Measurements from ENCODE around the gene IQCE. TPM values are rescaled to one million over a fixed set of nuclear protein-coding genes. Genes with fewer than 3 reads are reported as not detected.
A peak's percentile ranks its signal among the peaks of the same experiment; 100 is the strongest.
"Not testable (repeated sequence)": the region's sequence is repeated elsewhere in the genome, so short reads cannot be mapped to it uniquely, and the experiment has no call there.

IQCE gene
- total RNA-seq, 1 experiment from 2014 or later: 7.6 TPM

DNA sequence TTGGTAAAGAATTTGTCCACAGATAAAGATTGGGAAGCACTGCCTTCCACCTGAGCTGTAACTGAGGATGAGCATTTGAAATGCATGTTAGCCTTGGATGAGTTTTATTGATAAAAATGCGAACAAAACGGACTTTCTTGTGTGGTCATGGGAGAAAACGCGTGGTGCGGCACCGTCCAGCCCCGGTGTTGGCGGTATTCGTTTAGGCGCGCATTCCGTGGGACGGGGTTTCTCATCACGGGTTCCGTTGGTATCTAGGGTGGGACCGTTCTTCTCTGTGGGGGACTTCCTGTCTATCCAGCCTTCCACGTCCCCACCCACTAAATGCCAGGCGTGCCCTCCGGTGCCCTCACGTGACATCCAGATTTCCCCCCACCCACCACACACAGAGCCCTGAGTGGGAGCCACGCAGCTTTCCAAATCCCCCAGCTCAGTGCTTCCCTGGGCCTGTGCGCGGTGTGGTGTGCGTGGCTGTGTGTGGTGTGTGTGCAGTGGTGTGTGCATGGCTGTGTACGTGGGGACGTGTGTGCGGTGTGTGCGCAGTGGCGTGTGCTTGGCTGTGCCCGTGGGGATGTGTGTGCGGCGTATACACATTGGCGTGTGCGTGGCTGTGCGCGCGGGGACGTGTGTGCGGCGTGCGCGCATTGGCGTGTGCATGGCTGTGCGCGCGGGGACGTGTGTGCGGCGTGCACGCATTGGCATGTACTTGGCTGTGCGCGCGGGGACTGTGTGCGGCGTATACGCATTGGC lies 18.1 kb downstream of the IQCE start:
- DNase-seq (ENCODE audit: low read depth): no peak

DNA sequence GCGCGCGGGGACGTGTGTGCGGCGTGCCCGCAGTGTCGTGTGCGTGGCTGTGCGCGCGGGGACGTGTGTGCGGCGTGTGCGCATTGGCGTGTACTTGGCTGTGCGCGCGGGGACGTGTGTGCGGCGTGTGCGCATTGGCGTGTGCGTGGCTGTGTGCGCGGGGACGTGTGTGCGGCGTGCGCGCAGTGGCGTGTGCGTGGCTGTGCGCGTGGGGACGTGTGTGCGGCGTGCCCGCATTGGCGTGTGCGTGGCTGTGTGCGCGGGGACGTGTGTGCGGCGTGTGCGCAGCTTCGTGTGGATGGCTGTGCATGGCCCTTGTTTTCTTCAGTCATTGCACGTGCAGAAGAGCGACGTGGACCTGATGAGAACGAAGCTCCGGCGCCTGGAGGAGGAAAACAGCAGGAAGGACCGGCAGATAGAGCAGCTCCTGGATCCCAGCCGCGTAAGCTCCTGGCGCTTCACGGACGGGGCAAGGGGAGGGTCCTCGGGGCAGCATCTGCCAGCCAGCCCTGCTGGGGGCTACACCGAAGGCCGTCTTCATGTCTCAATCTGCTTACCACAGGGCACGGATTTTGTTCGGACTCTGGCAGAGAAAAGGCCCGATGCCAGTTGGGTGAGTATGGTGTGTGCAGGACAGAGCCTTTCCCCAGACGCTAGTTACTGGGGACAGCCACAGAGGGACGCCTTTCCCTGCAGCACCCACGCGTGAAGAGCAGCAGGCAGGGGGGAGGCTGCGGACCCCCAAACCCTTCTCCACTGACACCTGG lies 19.3 kb downstream of the IQCE start:
- no peak for DNase-seq (ENCODE audit: low read depth)

DNA sequence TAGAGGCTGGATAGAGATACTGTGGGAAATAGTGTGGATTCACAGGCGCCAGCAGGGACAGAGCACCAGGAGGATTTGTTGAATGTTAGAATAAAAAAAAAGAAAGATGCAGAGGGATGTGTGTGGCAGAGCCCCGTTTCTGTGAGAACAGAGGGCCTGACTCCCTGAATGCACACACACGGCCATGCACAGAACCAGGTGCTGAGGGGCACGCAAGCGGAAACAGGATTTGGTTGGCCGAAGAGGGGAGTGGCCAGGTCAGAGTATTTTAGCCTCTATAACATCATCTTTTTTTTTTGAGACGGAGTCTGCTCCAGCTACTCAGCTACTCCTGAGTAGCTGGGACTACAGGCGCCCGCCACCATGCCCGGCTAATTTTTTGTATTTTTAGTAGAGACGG lies 21.9 kb downstream of the IQCE start:
- no peak for DNase-seq (ENCODE audit: low read depth)

DNA sequence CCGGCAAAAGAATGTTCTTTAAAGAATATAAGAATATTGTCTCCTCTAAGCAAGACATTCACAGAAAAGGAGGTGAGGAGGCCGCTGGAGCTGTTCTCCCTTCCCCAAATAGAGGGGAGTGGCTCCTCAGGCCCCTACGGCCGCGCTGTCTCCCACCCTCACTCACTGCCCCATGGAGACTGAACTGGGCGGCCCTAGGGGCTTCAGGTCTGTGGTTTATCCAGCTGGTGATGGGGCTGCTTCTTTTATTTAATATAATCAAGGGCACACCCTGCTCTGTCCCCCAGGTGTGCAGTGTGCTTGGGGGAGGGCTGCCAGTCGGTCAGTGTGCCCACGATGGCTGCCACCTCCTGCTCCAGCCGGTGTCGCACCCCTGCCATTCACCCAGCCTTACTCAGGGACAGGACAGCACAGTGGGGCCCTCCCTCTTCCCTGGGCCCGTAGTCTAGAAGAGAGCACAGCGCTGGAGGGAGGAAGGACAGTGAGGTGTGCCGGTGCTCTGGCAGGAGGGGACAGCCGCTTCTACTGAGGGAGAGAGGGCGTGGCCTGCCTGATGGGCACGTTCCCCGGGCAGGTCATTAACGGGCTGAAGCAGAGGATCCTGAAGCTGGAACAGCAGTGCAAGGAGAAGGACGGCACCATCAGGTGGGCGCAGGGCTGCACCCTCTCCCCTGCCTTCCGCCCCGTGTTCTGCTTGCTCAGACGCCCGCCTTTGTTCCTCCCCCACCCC lies 23.4 kb downstream of the IQCE start:
- DNase-seq (ENCODE audit: low read depth): no peak

DNA sequence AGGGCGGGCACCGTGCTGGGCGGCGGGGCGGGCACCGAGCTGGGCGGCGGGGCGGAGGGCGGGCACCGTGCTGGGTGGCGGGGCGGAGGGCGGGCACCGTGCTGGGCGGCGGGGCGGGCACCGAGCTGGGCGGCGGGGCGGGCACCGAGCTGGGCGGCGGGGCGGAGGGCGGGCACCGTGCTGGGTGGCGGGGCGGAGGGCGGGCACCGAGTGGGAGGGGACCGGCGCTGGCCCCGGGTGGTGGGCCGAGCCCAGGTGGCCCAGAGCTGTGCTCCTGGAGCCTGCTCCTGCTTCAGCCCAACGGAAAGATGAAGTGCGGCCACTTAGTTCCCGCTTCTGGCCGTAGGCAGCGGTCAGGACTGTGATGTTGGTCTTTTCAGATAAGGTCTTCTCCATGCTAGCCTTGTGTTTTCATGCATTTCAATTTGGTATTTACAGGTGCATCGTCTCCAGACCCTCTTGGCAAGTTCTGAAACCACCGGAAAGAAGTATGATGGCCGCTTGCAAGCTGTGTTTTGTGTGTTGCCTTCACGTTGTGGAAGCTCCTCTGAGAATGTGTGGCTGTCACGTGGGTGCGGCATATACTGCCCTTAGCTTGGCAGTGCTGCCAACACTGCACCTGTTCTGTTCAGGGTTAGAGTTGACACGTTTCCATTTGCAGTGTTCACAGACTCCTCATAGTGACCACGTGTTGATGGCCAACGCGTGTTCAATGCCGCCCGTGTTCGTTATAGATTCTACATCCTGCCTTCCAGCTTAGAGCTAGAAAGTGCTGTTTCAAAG lies 25.2 kb downstream of the IQCE start:
- DNase-seq (ENCODE audit: low read depth): no peak

DNA sequence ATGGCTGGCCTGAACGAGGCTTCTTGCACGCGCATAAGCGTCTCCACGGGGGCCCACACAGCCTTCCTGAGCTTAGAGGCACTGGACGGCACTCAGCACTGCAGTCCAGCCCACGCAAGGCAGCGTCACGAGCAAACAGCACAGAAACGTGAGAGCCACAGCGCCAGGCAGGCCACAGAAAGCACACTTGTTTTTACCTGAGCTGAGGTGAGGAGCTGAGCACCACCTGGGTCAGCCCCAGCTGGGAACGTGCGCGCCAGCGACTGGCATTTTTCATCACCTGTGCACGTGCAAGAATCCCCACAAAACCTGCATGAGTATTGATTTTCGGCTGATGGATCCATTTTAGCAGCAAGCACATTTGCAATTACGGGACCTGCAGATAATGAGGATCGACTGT lies 26.7 kb downstream of the IQCE start:
- DNase-seq (ENCODE audit: low read depth): no peak

DNA sequence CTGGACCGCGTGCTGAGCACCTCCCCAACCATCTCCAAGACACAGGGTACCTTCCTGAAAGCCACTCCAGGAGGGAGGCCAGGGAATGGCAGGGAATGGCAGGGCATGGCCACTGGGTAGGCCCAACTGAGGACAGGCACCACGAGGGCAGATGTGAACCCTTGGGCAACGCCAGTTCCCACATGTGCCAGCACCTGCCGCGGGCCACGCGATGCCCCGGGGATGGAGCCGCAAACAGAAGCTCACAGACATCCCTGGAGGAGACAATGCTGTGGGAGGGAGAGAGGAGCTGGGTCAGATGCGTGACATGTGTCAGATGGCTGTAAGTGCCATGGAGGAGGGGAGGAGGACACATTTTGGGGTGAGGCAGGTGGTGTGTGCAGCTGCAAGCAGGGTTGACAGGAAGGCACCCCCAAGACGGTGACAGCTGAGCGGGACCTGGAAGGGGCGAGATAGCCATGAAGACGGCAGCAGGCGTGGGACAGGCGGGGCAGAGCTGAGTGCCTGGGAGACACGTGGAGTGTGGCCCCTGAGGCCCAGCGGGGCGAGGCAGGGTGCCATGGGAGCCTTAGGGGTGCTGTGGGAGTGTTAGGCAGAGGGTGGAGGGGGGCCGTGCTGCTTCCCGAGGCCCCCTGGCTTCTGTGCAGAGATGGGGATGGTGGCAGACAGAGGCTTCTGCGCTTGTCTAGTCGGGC lies 27.7 kb downstream of the IQCE start:
- DNase-seq (ENCODE audit: low read depth): no peak

DNA sequence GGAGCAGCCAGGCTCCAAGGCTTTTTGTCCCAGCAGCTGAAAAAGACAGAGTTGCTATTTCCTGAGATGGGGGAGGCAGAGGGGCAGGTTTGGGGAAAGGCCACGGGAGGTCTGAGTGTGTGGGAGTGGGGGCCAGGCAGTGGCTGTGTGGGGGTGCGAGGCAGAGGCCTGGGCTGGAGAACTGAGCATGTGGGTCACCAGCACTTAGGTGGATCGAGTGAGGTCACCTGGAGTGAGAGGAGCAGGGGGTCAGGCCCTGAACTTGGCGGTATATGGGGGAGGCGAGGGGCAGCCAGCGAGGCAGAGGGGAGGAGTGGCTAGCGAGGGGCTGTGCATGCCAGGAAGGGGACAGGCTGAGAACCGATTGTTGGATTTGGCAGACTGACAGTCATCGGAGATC lies 28.4 kb downstream of the IQCE start:
- no peak for DNase-seq (ENCODE audit: low read depth)

DNA sequence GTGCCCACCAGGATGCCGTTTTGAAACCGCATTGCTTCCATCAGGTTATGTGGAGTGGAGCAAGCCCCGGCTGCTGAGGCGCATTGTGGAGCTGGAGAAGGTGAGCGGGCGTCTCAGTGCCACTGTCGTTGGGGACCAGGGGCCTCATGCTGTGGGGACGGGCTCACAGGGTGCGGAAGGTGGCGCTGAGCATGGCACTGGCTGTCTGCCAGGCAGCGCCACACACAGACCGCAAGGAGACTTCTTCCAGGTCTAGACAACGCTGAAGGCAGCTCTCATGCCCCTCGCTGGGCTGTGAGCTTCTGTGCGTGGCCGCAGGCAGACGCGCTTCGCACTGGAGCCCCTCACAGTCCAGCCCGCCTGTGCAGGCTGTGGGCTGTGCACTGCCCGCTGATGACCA lies 29.0 kb downstream of the IQCE start:
- no peak for DNase-seq (ENCODE audit: low read depth)

DNA sequence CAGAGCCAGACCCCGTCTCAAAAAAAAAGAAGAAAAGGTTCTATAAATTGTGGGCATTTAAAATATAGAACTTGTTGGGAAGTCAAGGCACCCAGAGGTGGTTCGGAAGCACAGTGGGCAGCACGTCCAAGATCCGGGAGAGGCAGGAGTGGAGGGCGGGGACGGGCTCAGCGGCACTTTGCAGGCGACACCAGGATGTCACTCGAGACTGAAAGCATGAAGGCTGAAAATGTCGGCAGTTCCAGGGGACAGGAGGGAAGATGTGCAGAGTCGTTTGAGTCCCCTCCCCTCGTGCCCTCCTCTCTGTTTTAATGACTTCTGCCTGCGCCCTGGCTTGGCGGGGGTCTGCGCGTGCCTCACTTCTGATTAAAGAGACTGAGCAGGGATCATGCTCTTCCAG lies 30.6 kb downstream of the IQCE start:
- DNase-seq (ENCODE audit: low read depth): no peak

DNA sequence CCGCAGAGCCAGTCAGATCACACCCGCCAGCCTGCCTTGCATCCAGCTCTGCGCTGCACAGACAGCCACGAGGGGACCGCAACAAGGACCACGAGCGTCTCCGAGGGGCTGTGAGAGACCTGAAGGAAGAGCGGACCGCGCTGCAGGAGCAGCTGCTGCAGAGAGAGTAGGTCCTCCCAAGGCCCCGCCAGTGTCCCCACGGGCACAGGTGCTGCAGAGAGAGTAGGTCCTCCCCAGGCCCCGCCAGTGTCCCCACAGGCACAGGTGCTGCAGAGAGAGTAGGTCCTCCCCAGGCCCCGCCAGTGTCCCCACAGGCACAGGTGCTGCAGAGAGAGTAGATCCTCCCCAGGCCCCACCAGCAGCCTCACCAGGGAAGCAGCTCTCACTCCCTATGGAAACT lies 31.2 kb downstream of the IQCE start:
- DNase-seq (ENCODE audit: low read depth): not testable (repeated sequence)

DNA sequence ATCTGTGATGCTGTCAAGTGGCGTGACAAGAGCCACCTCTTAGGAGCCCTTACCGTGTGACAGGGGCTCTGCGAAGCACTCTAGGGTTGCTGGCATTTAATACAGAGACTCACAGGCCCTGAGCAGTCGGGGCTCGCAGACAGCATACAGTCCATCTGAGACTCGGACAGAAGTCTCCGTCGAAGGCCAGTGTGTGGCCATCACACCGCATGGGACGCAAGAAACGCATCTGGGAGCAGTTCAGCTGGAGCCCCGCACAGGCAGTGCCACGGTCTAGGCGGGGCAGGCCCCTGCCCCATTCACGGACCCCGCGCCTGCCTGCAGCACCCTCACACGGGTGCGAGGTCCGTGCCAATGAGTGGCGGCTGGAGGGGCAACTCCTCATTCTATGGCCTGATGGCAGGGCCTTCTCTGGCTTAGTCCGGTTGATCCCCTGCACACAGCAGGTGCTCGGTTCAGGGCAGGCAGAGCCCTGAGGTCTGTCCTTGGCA lies 33.6 kb downstream of the IQCE start:
- DNase-seq (ENCODE audit: low read depth): no peak

DNA sequence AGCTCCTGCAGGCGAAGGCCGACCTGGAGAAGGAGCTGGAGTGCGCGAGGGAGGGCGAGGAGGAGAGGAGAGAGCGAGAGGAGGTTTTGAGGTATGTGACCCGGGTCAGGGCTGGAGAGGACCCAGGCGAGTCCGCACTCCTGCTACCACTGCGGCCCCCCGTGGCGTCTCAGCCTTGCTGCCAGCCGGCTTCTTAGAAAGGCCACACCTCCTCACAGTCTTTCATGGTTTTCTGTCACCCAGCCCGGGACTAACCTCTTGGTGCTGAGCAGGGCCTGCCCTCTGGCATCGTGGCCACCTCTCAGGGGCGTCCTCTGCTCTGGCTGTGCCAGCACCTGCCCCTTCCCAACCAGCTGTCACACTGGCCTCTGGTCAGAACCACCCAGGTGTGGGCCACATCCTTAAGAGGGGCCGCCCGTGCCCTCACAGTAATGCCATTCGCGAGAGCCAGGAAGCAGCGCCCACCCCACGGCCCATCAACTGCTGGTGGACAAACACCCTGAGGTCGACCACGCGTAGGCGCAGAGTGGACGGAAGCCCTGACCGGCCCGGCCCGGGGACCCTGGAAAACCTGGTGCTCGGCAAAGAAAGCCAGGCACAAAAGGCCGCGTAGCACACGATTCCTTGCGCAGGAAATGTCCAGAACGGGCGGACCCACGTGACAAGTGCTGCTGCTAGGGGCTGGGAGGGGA lies 34.4 kb downstream of the IQCE start:
- DNase-seq (ENCODE audit: low read depth): no peak

DNA sequence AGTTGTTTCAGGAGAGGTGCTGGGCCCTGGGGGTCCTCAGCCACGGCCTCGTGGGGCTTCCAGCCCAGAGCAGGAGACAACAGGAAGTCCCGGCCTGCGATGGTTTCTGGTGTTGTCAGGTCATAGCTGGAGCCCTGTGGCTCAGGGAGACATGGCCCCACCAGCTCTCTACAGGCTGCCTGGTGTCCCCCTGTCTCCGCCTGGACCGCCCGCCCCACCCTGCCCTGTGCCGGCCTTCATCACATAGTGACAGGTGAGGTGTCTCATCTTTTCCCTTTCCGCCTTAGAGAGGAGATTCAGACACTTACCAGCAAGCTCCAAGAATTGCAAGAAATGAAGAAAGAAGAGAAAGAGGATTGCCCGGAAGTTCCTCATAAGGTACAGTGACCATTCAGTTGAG lies 35.8 kb downstream of the IQCE start:
- no peak for DNase-seq (ENCODE audit: low read depth)

DNA sequence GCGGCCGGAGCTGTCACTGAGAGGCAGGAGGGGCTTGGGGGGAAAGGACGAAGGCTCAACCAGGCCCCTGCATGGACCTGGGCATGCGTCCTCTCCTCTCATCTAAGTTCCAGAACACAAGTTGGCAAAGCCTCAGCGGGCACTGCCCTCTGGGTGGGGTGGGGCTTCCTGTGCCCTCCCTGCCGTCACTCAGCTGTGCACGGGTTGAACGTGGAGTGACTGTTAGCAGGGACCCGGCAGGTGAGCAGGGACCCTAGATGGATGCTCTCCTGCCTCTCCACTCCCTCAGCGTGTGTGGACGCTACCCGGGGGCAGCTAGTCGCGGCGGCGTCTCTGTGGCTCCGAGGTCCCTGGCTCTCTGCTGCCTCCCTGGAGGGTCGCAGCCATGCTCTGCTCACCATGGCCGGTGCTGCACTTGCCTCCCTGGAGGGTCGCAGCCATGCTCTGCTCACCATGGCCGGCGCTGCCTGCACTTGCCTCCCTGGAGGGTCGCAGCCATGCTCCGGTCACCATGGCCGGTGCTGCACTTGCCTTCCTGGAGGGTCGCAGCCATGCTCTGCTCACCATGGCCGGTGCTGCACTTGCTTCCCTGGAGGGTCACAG lies 36.6 kb downstream of the IQCE start:
- no peak for DNase-seq (ENCODE audit: low read depth)

DNA sequence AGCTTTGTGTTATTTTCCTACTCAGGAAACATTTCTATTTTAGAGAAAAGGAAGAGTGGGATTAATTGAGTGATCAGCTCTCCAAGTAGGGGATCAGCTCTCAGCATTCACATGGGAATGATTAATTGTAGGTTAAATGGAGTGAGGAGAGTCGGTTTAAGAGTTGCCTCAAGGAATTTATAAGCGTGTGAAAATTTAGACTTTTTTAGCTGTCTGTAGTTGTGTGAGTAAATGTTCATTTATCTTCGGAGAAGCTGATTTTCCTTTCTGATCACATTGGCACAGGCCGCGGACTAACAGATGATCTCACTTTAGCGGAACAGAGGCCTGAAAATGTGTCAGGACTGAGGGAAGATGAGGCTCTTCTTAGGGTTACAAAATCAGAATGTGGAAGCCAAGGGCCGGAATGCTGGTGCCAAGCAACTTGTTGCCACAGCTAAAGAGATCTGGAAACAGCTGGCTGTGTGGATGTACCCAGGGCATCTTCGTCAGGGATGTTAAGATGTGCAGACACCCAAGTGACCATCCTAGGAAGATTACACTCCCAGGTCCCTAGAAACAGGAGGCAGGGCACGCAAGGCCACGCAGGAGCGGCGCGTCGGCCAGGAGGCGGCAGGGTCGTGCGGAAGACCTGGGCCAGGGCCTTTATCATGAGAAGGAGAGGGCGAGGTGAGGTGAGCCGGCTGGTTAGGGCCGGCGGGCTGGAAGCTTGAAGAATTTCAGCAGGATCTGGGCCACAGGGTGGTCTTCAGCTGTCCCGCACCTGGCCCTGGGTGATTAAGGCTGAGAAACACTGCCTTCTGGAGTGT lies 37.9 kb downstream of the IQCE start:
- no peak for DNase-seq (ENCODE audit: low read depth)

DNA sequence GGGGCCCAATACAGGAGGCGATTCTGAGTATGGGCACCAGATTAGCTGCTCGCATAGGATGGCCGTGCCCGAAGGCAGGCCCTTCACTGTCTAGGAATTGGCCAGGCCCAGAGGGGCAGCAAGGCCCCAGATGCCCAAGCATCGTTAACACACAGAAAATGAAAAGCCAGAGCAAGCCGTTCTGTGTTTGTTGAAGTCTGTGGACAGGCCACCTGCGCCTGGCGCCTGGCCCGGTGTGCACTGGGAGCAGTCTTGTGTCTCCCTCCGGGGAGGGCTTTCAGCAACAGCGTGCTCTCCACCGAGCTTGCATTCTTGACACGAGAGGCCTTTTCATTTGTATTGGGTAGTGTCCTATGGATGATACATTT lies 38.5 kb downstream of the IQCE start:
- no peak for DNase-seq (ENCODE audit: low read depth)

DNA sequence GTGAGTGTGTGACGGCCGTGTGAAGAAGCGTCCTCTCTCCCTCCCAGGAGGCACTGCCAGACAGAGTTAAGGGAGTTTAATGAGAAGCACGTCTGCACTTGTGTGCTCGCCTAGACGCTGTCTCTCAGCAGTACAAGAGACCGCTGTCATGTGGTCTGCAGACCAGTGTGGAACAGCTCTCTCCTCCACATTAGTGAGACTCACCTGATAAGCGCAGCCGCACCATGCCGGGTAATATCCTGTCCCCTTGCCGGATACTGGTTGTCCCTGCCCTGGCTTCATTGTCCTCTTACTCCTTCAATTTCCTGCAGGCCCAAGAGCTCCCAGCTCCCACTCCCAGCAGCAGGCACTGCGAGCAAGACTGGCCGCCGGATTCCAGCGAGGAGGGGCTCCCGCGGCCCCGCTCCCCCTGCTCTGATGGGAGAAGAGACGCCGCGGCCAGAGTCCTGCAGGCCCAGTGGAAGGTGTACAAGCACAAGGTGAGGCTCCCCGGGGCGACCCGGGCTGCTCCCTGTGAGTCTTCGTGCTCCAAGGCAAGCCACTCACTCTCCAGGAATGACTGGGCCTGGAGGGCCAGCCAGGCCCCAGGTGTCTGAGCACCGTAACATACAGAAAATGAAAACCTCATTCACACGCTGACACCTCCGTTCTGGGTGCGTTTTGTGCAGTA lies 39.5 kb downstream of the IQCE start:
- no peak for DNase-seq (ENCODE audit: low read depth)

DNA sequence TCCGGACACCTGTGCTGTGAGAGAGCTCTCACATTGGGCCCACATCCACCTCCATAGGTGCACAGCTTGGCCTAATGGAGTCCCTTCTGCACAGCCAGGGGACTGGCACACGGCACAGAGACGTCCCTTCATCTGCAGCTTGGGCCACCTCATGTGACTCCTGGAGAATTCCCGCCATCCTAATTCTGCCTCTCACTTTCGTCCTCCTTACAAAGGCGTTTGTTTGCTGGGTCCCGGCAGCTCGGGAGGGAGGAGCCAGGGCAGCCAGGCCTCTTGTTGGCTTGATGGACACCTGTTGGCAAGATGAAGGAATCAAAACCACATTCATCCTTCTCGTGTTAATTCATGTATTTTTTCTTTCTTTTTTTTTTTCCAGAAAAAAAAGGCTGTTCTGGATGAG lies 42.3 kb downstream of the IQCE start:
- peak; percentile 10 for DNase-seq (ENCODE audit: low read depth)
